Upper lobe of left lung (tissue), 4 donors: Measurements from ENCODE around the gene SOHLH2.

Experiments
- CTCF ChIP-seq, 6 experiments: fragments of 450-650 bp in 4 of 6; fragments of 200-600 bp in 2 of 6; sonication (generic) in 2 of 6; IDR thresholded peaks; one replicate each; pipeline ENCODE4 v1.5.1; 2016 to 2019; ENCODE audit warnings: antibody characterized with exemption in 6 of 6
- EP300 ChIP-seq, 4 donors: sonication (generic); formaldehyde crosslinking; IDR thresholded peaks; one replicate each; pipeline ENCODE4 v1.5.1; 2017; ENCODE audit warnings: antibody characterized with exemption in 4 of 4, control low read depth in 2 of 4
- POLR2A ChIP-seq, 4 donors: fragments of 450-650 bp; IDR thresholded peaks; one replicate each; pipeline ENCODE4 v1.5.1; 2016 to 2017; ENCODE audit warnings: antibody characterized with exemption in 4 of 4, mild to moderate bottlenecking in 2 of 4
- POLR2AphosphoS5 ChIP-seq, 2 donors: sonication (generic); formaldehyde crosslinking; IDR thresholded peaks; one replicate each; pipeline ENCODE4 v1.5.1; 2017; ENCODE audit warnings: antibody characterized with exemption in 2 of 2

GRCh38 chr13:36224730-36225129 is 10.4 kb upstream of the SOHLH2 start:
- TF ChIP-seq CTCF (IDR thresholded peaks at IDR 0.05) (no peak), POLR2A (IDR thresholded peaks at IDR 0.05) (no peak), EP300 (IDR thresholded peaks at IDR 0.05) (no peak), POLR2AphosphoS5 (IDR thresholded peaks at IDR 0.05) (no peak)
